Endothelial cell of umbilical vein (primary cell): ENCODE data around the gene NKRF. TPM values are rescaled to one million over a fixed set of nuclear protein-coding genes. Genes with fewer than 3 reads are reported as not detected.

ENCODE experiments used
- BruUV-seq: library from RNA; stranded (reverse); fragments of 400-500 nt; replicated peaks from 2 replicates; lab custom pipeline; 2021; lab: Mats Ljungman, UMichigan
- CTCF ChIA-PET: fragments of 300-600, 350-600 bp; sonication (Branson Sonifier 250); formaldehyde crosslinking; loops from one replicate; lab custom pipeline; 2021; ENCODE audit warnings: antibody characterized with exemption, inconsistent platforms; lab: Charles Lee
- POLR2A ChIA-PET: fragments of 300-600, 350-600 bp; sonication (Branson Sonifier 250); formaldehyde crosslinking; loops from one replicate; lab custom pipeline; 2021; ENCODE audit warnings: antibody characterized with exemption, inconsistent platforms; lab: Charles Lee
- DNase-seq: peaks from one replicate; pipeline ENCODE4 v3.0.0-alpha.2; 2011; ENCODE audit warnings: low read depth, low spot score
- FAIRE-seq: peaks from 2 replicates; lab custom pipeline; 2011; peaks lifted over from hg19 to GRCh38; lab: Jason Lieb, UNC
- H2AFZ ChIP-seq: 2 replicates; pipeline ENCODE4 v1.6.0; 2012; ENCODE audit warnings: low read depth, low read length, control low read depth, inconsistent platforms
- H3K27ac ChIP-seq: 2 replicates; pipeline ENCODE4 v1.5.1; 2011; ENCODE audit warnings: low read depth, mild to moderate bottlenecking, control low read depth, low read length, moderate library complexity; ENCODE audit not compliant: insufficient read depth
- H3K27me3 ChIP-seq, 2 experiments: 2 replicates each; pipeline versions ENCODE4 v1.6.0 to v1.6.1; 2011; ENCODE audit warnings: low read length in 2 of 2, mixed read lengths in 1 of 2; ENCODE audit not compliant: control insufficient read depth in 2 of 2, insufficient read depth in 2 of 2
- H3K36me3 ChIP-seq, 2 experiments: 2 replicates in 1 of 2; 3 replicates in 1 of 2; pipeline ENCODE4 v1.5.1; 2011; ENCODE audit warnings: low read length in 2 of 2, mild to moderate bottlenecking in 1 of 2, moderate library complexity in 1 of 2; ENCODE audit not compliant: control insufficient read depth in 2 of 2, insufficient read depth in 2 of 2; ENCODE audit errors: extremely low read depth in 1 of 2
- H3K4me1 ChIP-seq: 3 replicates; pipeline ENCODE4 v1.5.1; 2011; ENCODE audit warnings: mild to moderate bottlenecking, low read length; ENCODE audit not compliant: control insufficient read depth, insufficient read depth; ENCODE audit errors: extremely low read depth
- H3K4me2 ChIP-seq: 2 replicates; pipeline ENCODE4 v1.6.1; 2011; ENCODE audit warnings: low read length, control low read depth, mixed read lengths; ENCODE audit not compliant: insufficient read depth
- H3K4me3 ChIP-seq, 3 experiments: fragments of 200-600 bp in 1 of 3; sonication (generic), shearing (Covaris generic) in 1 of 3; replicated peaks in 1 of 3; 2 replicates each; pipeline ENCODE4 v1.5.1; 2011 to 2016; ENCODE audit warnings: control low read depth in 3 of 3, low read length in 3 of 3, mild to moderate bottlenecking in 2 of 3, inconsistent platforms in 1 of 3, low read depth in 1 of 3, moderate library complexity in 1 of 3; ENCODE audit not compliant: insufficient read depth in 1 of 3
- H3K79me2 ChIP-seq: 2 replicates; pipeline ENCODE4 v1.6.0; 2012; ENCODE audit warnings: low read length, inconsistent platforms; ENCODE audit not compliant: control insufficient read depth, insufficient read depth
- H3K9ac ChIP-seq: replicated peaks from 2 replicates; pipeline ENCODE3; 2011; ENCODE audit warnings: low read length, control low read depth; ENCODE audit not compliant: insufficient read depth; ENCODE audit errors: extremely low read depth
- H3K9me1 ChIP-seq: replicated peaks from 3 replicates; pipeline ENCODE4 v1.6.0; 2011; ENCODE audit warnings: mild to moderate bottlenecking, low read length; ENCODE audit not compliant: control insufficient read depth, insufficient read depth; ENCODE audit errors: extremely low read depth
- H3K9me3 ChIP-seq: replicated peaks from 2 replicates; pipeline ENCODE4 v1.5.1; 2012; ENCODE audit warnings: low read length, inconsistent platforms; ENCODE audit not compliant: control insufficient read depth, insufficient read depth
- H4K20me1 ChIP-seq: replicated peaks from 2 replicates; pipeline ENCODE3; 2011; ENCODE audit warnings: mild to moderate bottlenecking, low read length; ENCODE audit not compliant: control insufficient read depth, insufficient read depth; ENCODE audit errors: extremely low read depth
- EZH2 ChIP-seq: IDR thresholded peaks from 2 replicates; pipeline ENCODE4 v1.6.1; 2012; ENCODE audit warnings: borderline replicate concordance, low read depth, mild to moderate bottlenecking, moderate library complexity, low read length, inconsistent platforms; ENCODE audit not compliant: severe bottlenecking
- FOS ChIP-seq: IDR thresholded peaks from 2 replicates; pipeline ENCODE4 v1.6.1; 2011; ENCODE audit warnings: mild to moderate bottlenecking, low read length, moderate library complexity, borderline replicate concordance; ENCODE audit not compliant: insufficient read depth
- GATA2 ChIP-seq: IDR thresholded peaks from 2 replicates; pipeline ENCODE4 v1.7.0; 2011; ENCODE audit warnings: low read depth, mild to moderate bottlenecking, moderate library complexity, mixed read lengths, low read length; ENCODE audit not compliant: insufficient read length, insufficient read depth
- JUN ChIP-seq: IDR thresholded peaks from 2 replicates; pipeline ENCODE4 v1.6.1; 2011; ENCODE audit warnings: borderline replicate concordance, low read depth; ENCODE audit not compliant: insufficient read length, insufficient read depth
- MYC ChIP-seq: IDR thresholded peaks from one replicate; pipeline ENCODE4 v1.6.1; 2011; ENCODE audit warnings: mild to moderate bottlenecking, low read depth, low read length
- POLR2A ChIP-seq: IDR thresholded peaks from 2 replicates; pipeline ENCODE4 v1.6.1; 2012; ENCODE audit warnings: low read depth, mild to moderate bottlenecking, control low read depth, low read length
- POLR2AphosphoS5 ChIP-seq: IDR thresholded peaks from 2 replicates; pipeline ENCODE4 v1.6.1; 2012; ENCODE audit warnings: low read depth, mild to moderate bottlenecking, control low read depth, low read length, moderate library complexity; ENCODE audit not compliant: insufficient read depth
- dilution Hi-C: fragments of 300-500 bp; cut with MboI; formaldehyde crosslinking; loops from one replicate; pipeline ENCODE4 v1.15.0; 2019; ENCODE audit warnings: low sequenced_read_pairs; ENCODE audit not compliant: extremely low pct_ligation_motif_present
- intact Hi-C: fragments of 100-400 bp; cut with micrococcal nuclease; formaldehyde crosslinking; loops from one replicate; pipeline ENCODE4 v1.10.0; 2022
- polyA plus RNA-seq, 4 experiments: library from polyadenylated mRNA; depleted of rRNA in 3 of 4; stranded (reverse) in 3 of 4; unstranded in 1 of 4; fragments of >200 nt; gene quantifications; 2 replicates each; pipeline versions ENCODE4 v1.2.1 to v1.2.3, GENCODE V29; 2011 to 2012; ENCODE audit warnings: missing spikeins in 1 of 4
- total RNA-seq: library from RNA; stranded (reverse); gene quantifications from 2 replicates; pipeline ENCODE4 v1.2.3, GENCODE V29; 2021
- TF ChIP-seq, protein P1 (sequence below): IDR thresholded peaks from 2 replicates; pipeline ENCODE4 v1.6.1; 2011; ENCODE audit not compliant: insufficient read depth, insufficient read length
- TF ChIP-seq, protein P2 (sequence below), 2 donors: IDR thresholded peaks; 1 replicate in 1 of 2; 2 replicates in 1 of 2; pipeline ENCODE4 v1.5.1; 2011; ENCODE audit warnings: low read length in 2 of 2, mild to moderate bottlenecking in 2 of 2, moderate library complexity in 2 of 2, control low read depth in 1 of 2, inconsistent platforms in 1 of 2, low read depth in 1 of 2; ENCODE audit not compliant: insufficient read depth in 1 of 2; ENCODE audit errors: extremely low read depth in 1 of 2

Gene NKRF
- total and polyA plus RNA-seq, 2 donors (not counting 3 experiments of a cell fraction or from before 2014, with no cell fraction given), result 2.8 to 12.0 TPM

DNA sequence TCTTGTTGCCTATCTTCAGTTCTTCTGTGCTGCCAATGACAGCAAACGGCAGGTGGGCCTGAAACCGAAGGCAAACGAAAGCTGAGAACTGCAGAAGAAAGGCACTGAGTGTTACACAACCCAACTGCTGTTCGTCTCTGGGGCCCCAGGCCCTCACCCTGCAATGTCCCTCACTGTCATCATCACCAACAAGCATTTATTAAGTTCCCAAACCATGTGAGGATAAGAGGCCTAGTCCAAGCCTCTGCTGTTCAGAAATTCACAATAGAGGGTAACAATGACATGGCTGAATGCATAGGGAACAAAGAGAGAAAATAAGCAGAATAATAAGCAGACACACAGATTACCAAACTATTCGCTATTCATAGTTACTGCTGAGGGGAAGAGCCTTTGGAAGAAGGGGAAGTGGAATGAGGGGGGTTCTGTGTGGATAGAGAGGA lies 34.5 kb upstream of the NKRF start:
- no peak overlapping the region for H3K4me2 ChIP-seq
- no TSS peak for BruUV-seq
- no peaks in the 10 kb centered on the region for H3K36me3 ChIP-seq
- no peaks in the 10 kb centered on the region for H3K9me3 ChIP-seq
- no peaks in the 10 kb centered on the region for H3K79me2 ChIP-seq
- H3K9ac ChIP-seq, result no peak overlapping the region
- no peaks in the 10 kb centered on the region for H3K27me3 ChIP-seq
- H3K4me1 ChIP-seq, result no peaks in the 10 kb centered on the region
- H3K9me1 ChIP-seq, result no peaks in the 10 kb centered on the region
- no peaks in the 10 kb centered on the region for H4K20me1 ChIP-seq
- dilution Hi-C loops (no loop called here), intact Hi-C loops (no loop called here)
- H3K4me3 ChIP-seq, result no peak overlapping the region
- CTCF ChIA-PET, result no interaction called here
- no peak overlapping the region for H2AFZ ChIP-seq
- no peak for FAIRE-seq
- POLR2A ChIA-PET, result no interaction called here
- H3K27ac ChIP-seq, result no peak overlapping the region
- TF ChIP-seq MYC (no peak), JUN (no peak), GATA2 (no peak), FOS (no peak), EZH2 (no peak), POLR2AphosphoS5 (no peak), POLR2A (no peak)
- TF ChIP-seq, protein P1, sequence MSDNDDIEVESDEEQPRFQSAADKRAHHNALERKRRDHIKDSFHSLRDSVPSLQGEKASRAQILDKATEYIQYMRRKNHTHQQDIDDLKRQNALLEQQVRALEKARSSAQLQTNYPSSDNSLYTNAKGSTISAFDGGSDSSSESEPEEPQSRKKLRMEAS, result no peak
- TF ChIP-seq, protein P2, sequence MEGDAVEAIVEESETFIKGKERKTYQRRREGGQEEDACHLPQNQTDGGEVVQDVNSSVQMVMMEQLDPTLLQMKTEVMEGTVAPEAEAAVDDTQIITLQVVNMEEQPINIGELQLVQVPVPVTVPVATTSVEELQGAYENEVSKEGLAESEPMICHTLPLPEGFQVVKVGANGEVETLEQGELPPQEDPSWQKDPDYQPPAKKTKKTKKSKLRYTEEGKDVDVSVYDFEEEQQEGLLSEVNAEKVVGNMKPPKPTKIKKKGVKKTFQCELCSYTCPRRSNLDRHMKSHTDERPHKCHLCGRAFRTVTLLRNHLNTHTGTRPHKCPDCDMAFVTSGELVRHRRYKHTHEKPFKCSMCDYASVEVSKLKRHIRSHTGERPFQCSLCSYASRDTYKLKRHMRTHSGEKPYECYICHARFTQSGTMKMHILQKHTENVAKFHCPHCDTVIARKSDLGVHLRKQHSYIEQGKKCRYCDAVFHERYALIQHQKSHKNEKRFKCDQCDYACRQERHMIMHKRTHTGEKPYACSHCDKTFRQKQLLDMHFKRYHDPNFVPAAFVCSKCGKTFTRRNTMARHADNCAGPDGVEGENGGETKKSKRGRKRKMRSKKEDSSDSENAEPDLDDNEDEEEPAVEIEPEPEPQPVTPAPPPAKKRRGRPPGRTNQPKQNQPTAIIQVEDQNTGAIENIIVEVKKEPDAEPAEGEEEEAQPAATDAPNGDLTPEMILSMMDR (IDR thresholded peaks at IDR 0.05; ENCODE audit: extremely low read depth in 1 of 2, insufficient read depth in 1 of 2, low read depth in 1 of 2, low read length in 2 of 2), result no peak
- DNase-seq, result no peak
